ENCODE measurements around the gene RPUSD4.

RPUSD4 gene

GRCh38 chr11:126176853-126177470 is 34.5 kb downstream of the RPUSD4 start:
- no peak overlapping the region for H3K27ac ChIP-seq
- TF ChIP-seq ZFX (IDR thresholded peaks at IDR 0.05) (no peak), CTCF (conservative IDR thresholded peaks at IDR 0.05) (no peak)

- no peak overlapping the region for H3K27ac ChIP-seq
- TF ChIP-seq ZFX (IDR thresholded peaks at IDR 0.05) = no peak
- TF ChIP-seq CTCF (conservative IDR thresholded peaks at IDR 0.05) = no peak
Measured at GRCh38 chr11:126175393-126175792, 36.1 kb downstream of the RPUSD4 start.

GRCh38 chr11:126174816-126175215 is 36.6 kb downstream of the RPUSD4 start:
- no peak overlapping the region for H3K27ac ChIP-seq
- TF ChIP-seq ZFX (IDR thresholded peaks at IDR 0.05) (no peak), CTCF (conservative IDR thresholded peaks at IDR 0.05) (no peak)

GRCh38 chr11:126173257-126173656 is 38.2 kb downstream of the RPUSD4 start:
- TF ChIP-seq ZFX (IDR thresholded peaks at IDR 0.05) (no peak), CTCF (conservative IDR thresholded peaks at IDR 0.05) (no peak)
- H3K27ac ChIP-seq = no peak overlapping the region

- TF ChIP-seq CTCF (conservative IDR thresholded peaks at IDR 0.05) (no peak), ZFX (IDR thresholded peaks at IDR 0.05) (no peak)
- no peak overlapping the region for H3K27ac ChIP-seq
Measured at GRCh38 chr11:126172596-126173038, 38.8 kb downstream of the RPUSD4 start.

GRCh38 chr11:126169291-126169690 is 42.2 kb downstream of the RPUSD4 start:
- H3K27ac ChIP-seq = no peak overlapping the region
- TF ChIP-seq ZFX (IDR thresholded peaks at IDR 0.05) (no peak), CTCF (conservative IDR thresholded peaks at IDR 0.05) (no peak)

GRCh38 chr11:126167488-126167887 is 44.0 kb downstream of the RPUSD4 start:
- TF ChIP-seq ZFX (IDR thresholded peaks at IDR 0.05) (no peak), CTCF (conservative IDR thresholded peaks at IDR 0.05) (no peak)
- no peak overlapping the region for H3K27ac ChIP-seq

All from C4-2B (cell line).